Osteoblast (primary cell): ENCODE data around the gene DAP. TPM values are rescaled to one million over a fixed set of nuclear protein-coding genes. Genes with fewer than 3 reads are reported as not detected.

Experiments
- DNase-seq: peaks from one replicate; pipeline ENCODE4 v3.0.0; 2011; ENCODE audit warnings: low spot score, mixed read lengths; ENCODE audit not compliant: insufficient read length; ENCODE audit errors: missing footprints
- H2AFZ ChIP-seq: 2 replicates; pipeline ENCODE4 v1.6.0; 2011; ENCODE audit warnings: mild to moderate bottlenecking, low read length
- H3K27ac ChIP-seq: 2 replicates; pipeline ENCODE4 v1.5.1; 2011; ENCODE audit warnings: mild to moderate bottlenecking, low read depth, low read length, moderate library complexity
- H3K27me3 ChIP-seq: 2 replicates; pipeline ENCODE4 v1.6.0; 2012; ENCODE audit warnings: mild to moderate bottlenecking, control low read depth, inconsistent platforms, low read length, moderate library complexity; ENCODE audit not compliant: insufficient read depth
- H3K36me3 ChIP-seq: 2 replicates; pipeline ENCODE4 v1.5.1; 2011; ENCODE audit warnings: mild to moderate bottlenecking, low read length, control low read depth, moderate library complexity; ENCODE audit not compliant: insufficient read depth
- H3K4me1 ChIP-seq: 2 replicates; pipeline ENCODE4 v1.5.1; 2011; ENCODE audit warnings: mild to moderate bottlenecking, low read length, control low read depth, moderate library complexity; ENCODE audit not compliant: insufficient read depth
- H3K4me2 ChIP-seq: 2 replicates; pipeline ENCODE4 v1.6.0; 2011; ENCODE audit warnings: mild to moderate bottlenecking, low read length; ENCODE audit not compliant: insufficient read depth
- H3K4me3 ChIP-seq: fragments of 200-600 bp; sonication (generic); 3 replicates; pipeline ENCODE4 v1.5.1; 2012; ENCODE audit warnings: mild to moderate bottlenecking, low read length, inconsistent platforms; ENCODE audit not compliant: insufficient read depth
- H3K79me2 ChIP-seq: 2 replicates; pipeline ENCODE4 v1.6.0; 2012; ENCODE audit warnings: mild to moderate bottlenecking, low read length, control low read depth, inconsistent platforms; ENCODE audit not compliant: insufficient read depth
- H3K9me3 ChIP-seq: 2 replicates; pipeline ENCODE4 v1.5.1; 2011; ENCODE audit warnings: low read depth, low read length, control low read depth
- H4K20me1 ChIP-seq: 2 replicates; pipeline ENCODE4 v1.6.0; 2012; ENCODE audit warnings: mild to moderate bottlenecking, low read length, control low read depth; ENCODE audit not compliant: insufficient read depth
- CTCF ChIP-seq: IDR thresholded peaks from 2 replicates; pipeline ENCODE4 v1.5.1; 2011; ENCODE audit warnings: mild to moderate bottlenecking, low read depth, low read length, moderate library complexity; ENCODE audit errors: extremely low read depth
- total RNA-seq: library from RNA; depleted of rRNA; stranded (reverse); fragments of >200 nt; gene quantifications from 2 replicates; pipeline ENCODE4 v1.2.3, GENCODE V29; 2012

Gene DAP
- total RNA-seq, 1 donor, result 31.1 TPM

GRCh38 chr5:10726913-10727517 is 34.0 kb downstream of the DAP start:
- Histone ChIP-seq H3K36me3 (peaks cover 12% of the 10 kb centered on the region), H3K4me3 (no peak overlapping the region), H3K79me2 (peaks cover 40% of the 10 kb centered on the region), H3K9me3 (no peaks in the 10 kb centered on the region), H3K27me3 (no peaks in the 10 kb centered on the region), H4K20me1 (peaks cover 10% of the 10 kb centered on the region), H2AFZ (no peak overlapping the region), H3K4me2 (no peak overlapping the region), H3K4me1 (peaks cover 27% of the 10 kb centered on the region), H3K27ac (peak overlapping the region; percentile 9)
- no peak for DNase-seq
- no peak for TF ChIP-seq CTCF

- Histone ChIP-seq H3K4me2 (no peak overlapping the region), H2AFZ (no peak overlapping the region), H3K4me3 (no peak overlapping the region), H3K27me3 (no peaks in the 10 kb centered on the region), H4K20me1 (peaks cover 8% of the 10 kb centered on the region), H3K4me1 (peaks cover 27% of the 10 kb centered on the region), H3K79me2 (peaks cover 42% of the 10 kb centered on the region), H3K9me3 (no peaks in the 10 kb centered on the region), H3K27ac (peak overlapping the region; percentile 86), H3K36me3 (peaks cover 10% of the 10 kb centered on the region)
- no peak for TF ChIP-seq CTCF
- DNase-seq, result no peak
These were observed 34.7 kb downstream of the DAP start for GRCh38 chr5:10726179-10726912.

- no peak for DNase-seq
- peak overlapping the region; percentile 86 for H3K27ac ChIP-seq
- peaks cover 7% of the 10 kb centered on the region for H4K20me1 ChIP-seq
- H3K9me3 ChIP-seq, result no peaks in the 10 kb centered on the region
- peaks cover 28% of the 10 kb centered on the region for H3K4me1 ChIP-seq
- no peak for TF ChIP-seq CTCF
- no peak overlapping the region for H2AFZ ChIP-seq
- H3K27me3 ChIP-seq, result no peaks in the 10 kb centered on the region
- peaks cover 46% of the 10 kb centered on the region for H3K79me2 ChIP-seq
- H3K4me2 ChIP-seq, result peak overlapping the region; percentile 77
- H3K36me3 ChIP-seq, result peaks cover 10% of the 10 kb centered on the region
- no peak overlapping the region for H3K4me3 ChIP-seq
These were observed 35.4 kb downstream of the DAP start for GRCh38 chr5:10725636-10726035.

GRCh38 chr5:10724781-10725507 is 36.1 kb downstream of the DAP start:
- Histone ChIP-seq H4K20me1 (peaks cover 6% of the 10 kb centered on the region), H3K4me3 (peak overlapping the region; percentile 58), H3K27ac (peak overlapping the region; percentile 86), H3K79me2 (peaks cover 45% of the 10 kb centered on the region), H3K36me3 (peaks cover 10% of the 10 kb centered on the region), H3K9me3 (no peaks in the 10 kb centered on the region), H2AFZ (peak overlapping the region; percentile 53), H3K4me2 (peak overlapping the region; percentile 77), H3K27me3 (no peaks in the 10 kb centered on the region), H3K4me1 (peaks cover 34% of the 10 kb centered on the region)
- peak; percentile 50 for TF ChIP-seq CTCF
- DNase-seq, result peak; percentile 89
